KBM-7 (cell line): ENCODE data around the gene TMEM184A.

Experiments
- DNase-seq: peaks from one replicate; pipeline ENCODE4 v3.0.0-alpha.2; 2015
- in situ Hi-C: fragments of 300-500 bp; cut with MboI; formaldehyde crosslinking; loops from 2 replicates; pipeline ENCODE4 v1.14.3; 2020; ENCODE audit warnings: low sequenced_read_pairs, low pct_unique_long_range_greater_than_20kb, mixed read lengths

Gene TMEM184A

DNA sequence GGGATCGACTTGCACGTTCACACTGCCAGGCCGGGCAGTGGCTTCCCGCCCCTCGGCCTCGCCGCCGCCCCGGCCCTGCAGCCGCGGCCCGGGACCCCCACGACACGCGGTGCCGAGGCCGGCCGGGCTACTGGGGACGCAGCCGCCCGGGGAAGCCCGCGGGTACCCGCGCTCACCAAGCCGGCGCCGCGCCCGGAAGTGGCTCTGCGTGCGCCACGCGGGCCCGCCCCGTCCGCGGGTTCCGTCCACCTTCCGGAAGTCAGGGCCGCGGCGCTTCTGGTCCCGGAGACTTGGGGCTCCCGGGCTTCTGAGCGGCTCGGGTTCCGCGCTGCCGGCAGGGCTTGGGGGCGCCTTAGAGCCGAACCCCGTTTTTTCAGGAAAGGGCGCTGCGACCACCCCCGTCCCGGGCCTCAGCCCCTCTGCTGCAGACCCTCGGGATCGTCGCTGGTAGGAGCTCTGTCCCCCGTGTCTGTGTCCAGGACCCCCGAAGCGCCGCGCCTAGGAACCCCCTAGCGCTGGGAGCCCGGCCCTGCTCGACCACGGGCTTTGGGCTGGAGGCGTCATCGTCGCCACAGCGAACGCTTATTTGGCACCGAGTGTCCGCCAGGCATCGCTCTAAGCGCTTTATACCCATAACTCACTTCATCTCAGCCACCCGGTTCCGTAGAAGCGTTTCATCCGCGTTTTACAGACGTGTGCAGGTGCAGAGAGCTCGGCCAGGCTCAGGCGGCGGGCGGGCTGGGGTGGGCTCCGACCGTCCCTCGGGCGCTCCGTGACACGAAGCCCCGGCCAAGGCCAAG, 14.0 kb upstream of the TMEM184A start, which contains the start of gene PSMG3:
Gene PSMG3 (minus strand): TSS at position 200 of the 800 bp plus-strand sequence. CDS start 693 bp downstream, outside the sequence.
- peak; percentile 85 for DNase-seq
- in situ Hi-C loops, result no loop called here

GRCh38 chr7:1569440-1569832, 13.4 kb upstream of the TMEM184A start:
- in situ Hi-C loops, result no loop called here
- peak; percentile 21 for DNase-seq

DNA sequence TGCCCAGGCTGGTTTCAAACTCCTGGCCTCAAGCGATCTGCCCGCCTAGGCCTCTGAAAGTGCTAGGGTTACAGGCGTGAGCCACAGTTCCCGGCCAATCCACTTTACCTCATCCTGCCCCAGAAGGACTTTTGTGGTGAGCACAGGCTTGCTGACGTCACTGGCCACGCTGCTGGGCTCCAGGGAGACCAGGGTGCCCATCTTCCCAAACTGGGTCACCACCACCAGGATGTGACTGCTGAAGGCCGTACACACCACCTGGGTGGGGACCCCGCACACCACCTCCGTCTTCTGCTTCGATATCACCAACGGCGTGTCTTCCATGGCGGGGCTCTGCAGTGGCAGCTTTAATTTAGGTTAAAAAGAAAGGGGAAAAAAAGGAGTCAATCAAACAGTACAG, 13.0 kb upstream of the TMEM184A start:
- peak; percentile 41 for DNase-seq
- in situ Hi-C loops, result no loop called here

DNA sequence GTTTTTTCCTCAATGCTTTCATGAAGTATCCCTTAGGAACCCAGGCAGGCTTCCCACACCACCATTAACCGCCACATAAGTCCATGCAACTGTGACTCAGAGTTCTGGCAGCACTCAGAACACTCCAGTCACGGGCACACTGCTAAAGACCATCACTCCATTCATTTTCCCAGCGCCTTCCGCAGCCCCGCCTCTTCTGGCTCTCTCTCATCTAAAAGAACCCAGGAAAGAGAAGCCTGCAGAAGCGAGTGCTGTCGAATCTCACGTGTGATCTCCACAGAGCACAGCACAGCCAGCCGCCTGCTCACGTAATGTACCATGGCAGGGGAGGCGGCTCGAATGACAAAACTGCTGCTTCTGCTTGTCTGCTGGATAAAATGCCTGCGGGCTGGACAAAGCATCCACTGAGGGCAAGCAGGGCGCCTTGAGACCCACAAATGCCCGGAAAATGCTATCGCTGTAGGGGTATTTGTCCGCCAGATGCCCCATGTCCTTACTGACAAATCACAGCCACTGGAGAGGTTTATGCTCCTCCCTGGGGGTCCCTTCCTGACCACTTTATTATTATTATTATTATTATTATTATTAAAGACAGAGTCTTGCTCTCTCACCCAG, 12.0 kb upstream of the TMEM184A start:
- DNase-seq, result no peak
- in situ Hi-C loops, result no loop called here

GRCh38 chr7:1567049-1567771, 11.2 kb upstream of the TMEM184A start:
- no peak for DNase-seq
- in situ Hi-C loops, result no loop called here

DNA sequence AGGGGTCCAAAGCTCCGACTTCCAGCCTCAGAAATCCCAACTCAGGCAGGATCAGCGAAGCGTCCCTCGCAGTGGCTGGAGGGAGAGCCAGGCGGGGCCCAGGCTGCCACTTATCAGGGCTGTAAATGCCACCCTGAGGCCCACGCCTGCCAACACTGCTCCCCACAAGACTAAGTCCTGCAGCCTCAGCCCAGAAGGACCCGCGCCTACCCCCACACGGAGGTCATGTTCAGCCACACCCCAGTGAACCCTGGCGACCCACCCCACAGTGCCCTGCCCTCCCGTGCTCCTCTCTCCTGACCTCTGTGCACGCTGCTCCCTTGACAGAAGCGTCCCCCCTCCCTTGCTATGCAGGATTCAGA, 10.7 kb upstream of the TMEM184A start:
- in situ Hi-C loops, result no loop called here
- DNase-seq, result no peak

DNA sequence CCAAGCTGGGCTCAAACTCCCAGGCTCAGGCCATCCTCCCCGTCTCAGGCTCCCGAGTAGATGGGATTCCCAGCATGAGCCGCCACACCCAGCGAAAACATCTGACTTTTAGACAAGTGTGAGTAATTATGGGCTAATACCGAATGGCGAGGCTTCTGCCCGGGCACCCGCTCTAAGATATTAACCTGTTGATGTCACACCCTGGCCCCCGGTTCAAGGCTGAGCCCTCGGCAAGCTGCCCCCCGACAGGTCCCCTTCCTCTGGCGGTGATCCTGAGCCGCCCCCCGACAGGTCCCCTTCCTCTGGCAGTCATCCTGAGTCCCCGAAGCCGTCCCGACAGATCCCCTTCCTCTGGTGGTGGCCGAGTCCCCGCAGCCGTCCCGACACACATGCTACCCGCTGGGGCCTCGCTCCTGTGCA, 8.6 kb upstream of the TMEM184A start:
- DNase-seq, result no peak
- in situ Hi-C loops, result no loop called here

DNA sequence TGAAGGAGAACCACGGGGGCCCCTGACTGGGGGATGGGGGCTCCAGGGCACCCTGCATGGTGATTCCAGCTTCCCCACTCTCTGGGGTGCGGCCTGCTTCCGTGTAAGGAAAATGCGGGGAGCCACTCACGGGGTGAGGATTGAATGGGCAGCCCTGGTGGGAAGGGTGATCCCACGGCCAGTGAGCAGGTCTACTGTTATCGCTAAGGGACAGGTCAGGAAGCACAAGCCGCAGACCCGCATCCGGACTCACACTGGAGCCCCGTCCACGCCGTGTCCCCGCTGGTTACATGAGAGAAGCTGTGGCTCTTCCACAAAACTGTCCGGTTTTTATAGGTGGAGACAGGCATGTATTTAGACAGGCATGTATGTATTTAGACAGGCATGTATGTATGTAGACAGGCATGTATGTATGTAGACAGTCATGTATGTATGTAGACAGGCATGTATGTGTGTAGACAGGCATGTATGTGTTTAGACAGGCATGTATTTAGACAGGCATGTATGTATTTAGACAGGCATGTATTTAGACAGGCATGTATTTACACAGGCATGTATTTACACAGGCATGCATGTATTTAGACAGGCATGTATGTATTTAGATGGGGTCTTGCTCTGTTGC, 8.1 kb upstream of the TMEM184A start:
- no peak for DNase-seq
- in situ Hi-C loops, result no loop called here

DNA sequence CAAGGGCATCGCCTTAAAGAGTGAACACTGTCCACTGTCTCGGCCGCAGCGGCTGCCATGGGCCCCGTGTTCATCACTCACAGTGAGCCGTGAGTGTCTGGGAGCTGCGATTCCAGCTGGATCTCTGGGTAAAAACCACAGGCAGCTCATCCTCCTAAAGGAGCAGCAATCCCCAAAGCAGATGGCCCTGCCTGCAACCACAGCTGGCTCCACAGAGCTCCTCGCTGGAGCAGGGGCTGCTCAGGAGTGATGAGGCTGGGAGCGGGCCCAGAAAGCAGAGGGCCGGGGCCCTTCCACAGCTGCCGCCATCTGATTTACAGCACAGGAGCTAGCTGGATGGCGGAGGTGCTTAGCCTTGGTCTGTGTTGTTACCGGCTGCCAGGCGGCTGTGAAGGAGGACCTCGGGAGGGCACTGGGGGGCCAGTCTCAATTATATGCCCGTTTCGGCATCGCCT, 6.6 kb upstream of the TMEM184A start:
- no peak for DNase-seq
- in situ Hi-C loops, result no loop called here

DNA sequence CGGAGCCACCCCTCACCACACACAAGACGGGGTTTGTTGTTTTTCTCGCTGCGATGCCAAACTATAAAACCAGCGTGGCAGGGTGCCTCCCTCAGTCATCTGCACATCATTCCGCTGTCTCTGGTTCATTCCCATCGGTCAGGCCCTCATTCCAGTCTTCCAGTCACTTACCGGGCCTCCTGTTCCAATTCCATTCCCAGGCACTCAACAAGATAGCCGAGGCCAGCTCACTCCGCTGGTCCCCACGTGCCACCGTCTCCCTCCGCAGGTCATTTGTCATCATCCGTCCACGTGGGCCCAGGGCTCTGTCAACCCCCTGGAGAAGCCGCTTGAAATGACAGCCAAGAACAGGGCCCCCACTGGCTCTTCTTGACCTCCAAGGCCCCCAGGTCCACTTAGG, 6.1 kb upstream of the TMEM184A start:
- in situ Hi-C loops, result no loop called here
- DNase-seq, result no peak

GRCh38 chr7:1561036-1561940, 5.3 kb upstream of the TMEM184A start:
- in situ Hi-C loops, result no loop called here
- no peak for DNase-seq

GRCh38 chr7:1560620-1561031, 4.6 kb upstream of the TMEM184A start:
- in situ Hi-C loops, result no loop called here
- DNase-seq, result no peak

GRCh38 chr7:1559626-1560590, 3.9 kb upstream of the TMEM184A start:
- DNase-seq, result no peak
- in situ Hi-C loops, result no loop called here

GRCh38 chr7:1558841-1559625, 3.0 kb upstream of the TMEM184A start:
- in situ Hi-C loops, result no loop called here
- no peak for DNase-seq

- no peak for DNase-seq
- in situ Hi-C loops, result no loop called here
These were observed 2.3 kb upstream of the TMEM184A start for GRCh38 chr7:1558181-1558811.

GRCh38 chr7:1557771-1558170, 1.8 kb upstream of the TMEM184A start:
- in situ Hi-C loops, result no loop called here
- no peak for DNase-seq
